GM23248 (cell line): ENCODE data around the gene HSD17B14. TPM values are rescaled to one million over a fixed set of nuclear protein-coding genes. Genes with fewer than 3 reads are reported as not detected.

ENCODE experiments used
- DNase-seq: peaks from one replicate; pipeline ENCODE4 v3.0.0-alpha.2; 2015
- H2AFZ ChIP-seq: fragments of 200-600 bp; sonication (generic); 2 replicates; pipeline ENCODE4 v1.6.1; 2016; ENCODE audit warnings: antibody characterized with exemption
- H3F3A ChIP-seq: fragments of 200-600 bp; sonication (generic); 2 replicates; pipeline ENCODE4 v1.6.1; 2016; ENCODE audit warnings: mild to moderate bottlenecking, antibody characterized with exemption, mixed run types; ENCODE audit not compliant: insufficient read depth
- H3K27ac ChIP-seq: fragments of 200-600 bp; sonication (generic); 2 replicates; pipeline ENCODE4 v1.5.1; 2016; ENCODE audit warnings: mild to moderate bottlenecking
- H3K27me3 ChIP-seq: fragments of 200-600 bp; sonication (generic); replicated peaks from 2 replicates; pipeline ENCODE4 v1.6.1; 2016; ENCODE audit warnings: mild to moderate bottlenecking; ENCODE audit not compliant: insufficient read depth
- H3K36me3 ChIP-seq: fragments of 200-600 bp; sonication (generic); 2 replicates; pipeline ENCODE4 v1.6.1; 2016; ENCODE audit warnings: low read depth, mild to moderate bottlenecking
- H3K4me1 ChIP-seq: fragments of 200-600 bp; sonication (generic); 2 replicates; pipeline ENCODE4 v1.6.1; 2016; ENCODE audit warnings: mild to moderate bottlenecking; ENCODE audit not compliant: insufficient read depth
- H3K4me2 ChIP-seq: fragments of 200-600 bp; sonication (generic); one replicate; pipeline ENCODE4 v1.6.1; 2016; ENCODE audit warnings: mild to moderate bottlenecking; ENCODE audit not compliant: unreplicated experiment
- H3K4me3 ChIP-seq: fragments of 200-600 bp; sonication (generic); 2 replicates; pipeline ENCODE4 v1.5.1; 2016; ENCODE audit warnings: mild to moderate bottlenecking
- H3K79me2 ChIP-seq: fragments of 200-600 bp; sonication (generic); 2 replicates; pipeline ENCODE4 v1.6.1; 2016; ENCODE audit warnings: mild to moderate bottlenecking; ENCODE audit not compliant: insufficient read depth
- H3K9ac ChIP-seq: fragments of 200-600 bp; sonication (generic); 2 replicates; pipeline ENCODE4 v1.6.1; 2016; ENCODE audit warnings: mild to moderate bottlenecking
- H3K9me2 ChIP-seq: fragments of 200-600 bp; sonication (generic); 2 replicates; pipeline ENCODE4 v1.6.1; 2016; ENCODE audit warnings: mixed run types, mild to moderate bottlenecking, moderate library complexity; ENCODE audit not compliant: insufficient read depth
- H3K9me3 ChIP-seq: fragments of 200-600 bp; sonication (generic); one replicate; pipeline ENCODE4 v1.6.1; 2017; ENCODE audit warnings: low read depth
- H4K20me1 ChIP-seq: fragments of 200-600 bp; sonication (generic); 2 replicates; pipeline ENCODE4 v1.6.0; 2016; ENCODE audit not compliant: insufficient read depth
- EZH2 ChIP-seq: fragments of 200-600 bp; sonication (generic); IDR thresholded peaks from 2 replicates; pipeline ENCODE4 v1.6.1; 2018; ENCODE audit warnings: antibody characterized with exemption, mild to moderate bottlenecking; ENCODE audit not compliant: insufficient read depth, poor library complexity, severe bottlenecking
- EZH2phosphoT487 ChIP-seq: fragments of 200-600 bp; sonication (generic); IDR thresholded peaks from 2 replicates; pipeline ENCODE4 v1.6.1; 2018; ENCODE audit warnings: antibody characterized with exemption, moderate library complexity, mild to moderate bottlenecking, low read depth; ENCODE audit not compliant: insufficient read depth
- WGBS, 2 experiments: methylation state at CpG; one replicate each; pipeline ENCODE4 v1.1.6; 2015 to 2017; ENCODE audit warnings: low lambda C conversion rate in 2 of 2, low coverage in 1 of 2; ENCODE audit errors: missing lambda C conversion rate in 2 of 2; 5-methylcytosine and 5-hydroxymethylcytosine counted together
- in situ Hi-C: fragments of 300-500 bp; cut with MboI; formaldehyde crosslinking; loops from 2 replicates; pipeline ENCODE4 v1.15.0; 2020
- polyA plus RNA-seq: library from polyadenylated mRNA; unstranded; fragments of >200 nt; fragmentation: Nextera tagmentation; extraction: Ambion mirVana; gene quantifications from 2 replicates; pipeline ENCODE4 v1.2.1, GENCODE V29; 2016
- total RNA-seq: library from RNA; depleted of rRNA; stranded (reverse); fragments of >200 nt; shearing (Covaris generic); gene quantifications from 2 replicates; pipeline ENCODE4 v1.2.3, GENCODE V29; 2014

HSD17B14 gene
- total and polyA plus RNA-seq, 2 experiments from 2014 or later, result 2.6 to 4.4 TPM

DNA sequence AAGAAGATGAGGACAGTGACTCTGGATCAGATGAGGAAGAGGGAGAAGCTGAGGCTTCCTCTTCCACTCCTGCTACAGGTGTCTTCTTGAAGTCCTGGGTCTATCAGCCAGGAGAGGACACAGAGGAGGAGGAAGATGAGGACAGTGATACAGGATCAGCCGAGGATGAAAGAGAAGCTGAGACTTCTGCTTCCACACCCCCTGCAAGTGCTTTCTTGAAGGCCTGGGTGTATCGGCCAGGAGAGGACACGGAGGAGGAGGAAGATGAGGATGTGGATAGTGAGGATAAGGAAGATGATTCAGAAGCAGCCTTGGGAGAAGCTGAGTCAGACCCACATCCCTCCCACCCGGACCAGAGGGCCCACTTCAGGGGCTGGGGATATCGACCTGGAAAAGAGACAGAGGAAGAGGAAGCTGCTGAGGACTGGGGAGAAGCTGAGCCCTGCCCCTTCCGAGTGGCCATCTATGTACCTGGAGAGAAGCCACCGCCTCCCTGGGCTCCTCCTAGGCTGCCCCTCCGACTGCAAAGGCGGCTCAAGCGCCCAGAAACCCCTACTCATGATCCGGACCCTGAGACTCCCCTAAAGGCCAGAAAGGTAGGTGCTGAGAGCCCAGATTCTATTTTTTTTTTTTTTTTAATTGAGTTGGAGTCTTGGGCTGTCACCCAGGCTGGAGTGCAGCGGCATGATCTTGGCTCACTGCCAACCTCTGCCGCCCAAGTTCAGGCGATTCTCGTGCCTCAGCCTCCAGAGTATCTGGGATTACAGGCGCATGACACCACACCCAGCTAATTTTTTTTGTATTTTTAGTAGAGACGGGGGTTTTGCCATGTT, 38.2 kb upstream of the HSD17B14 start:
- Histone ChIP-seq H3K9ac (peak overlapping the region; percentile 100), H4K20me1 (peaks cover 5% of the 10 kb centered on the region; the same call in 1 of the 2 replicates), H3K79me2 (peaks cover 55% of the 10 kb centered on the region), H3F3A (peaks cover 55% of the 10 kb centered on the region), H3K4me2 (peak overlapping the region; percentile 96), H3K9me3 (no peaks in the 10 kb centered on the region), H3K27ac (peak overlapping the region; percentile 100), H3K4me3 (peak overlapping the region; percentile 94), H3K36me3 (peaks cover 42% of the 10 kb centered on the region), H3K27me3 (no peaks in the 10 kb centered on the region), H3K4me1 (peaks cover 14% of the 10 kb centered on the region), H2AFZ (no peak overlapping the region), H3K9me2 (no peaks in the 10 kb centered on the region)
- in situ Hi-C loops, result no loop called here
- WGBS, 2 experiments, result 1 to 4% methylated on average over 17 of the region's 17 CpGs
- TF ChIP-seq EZH2, result no peak
- TF ChIP-seq EZH2phosphoT487, result no peak
- DNase-seq, result peak; percentile 82

DNA sequence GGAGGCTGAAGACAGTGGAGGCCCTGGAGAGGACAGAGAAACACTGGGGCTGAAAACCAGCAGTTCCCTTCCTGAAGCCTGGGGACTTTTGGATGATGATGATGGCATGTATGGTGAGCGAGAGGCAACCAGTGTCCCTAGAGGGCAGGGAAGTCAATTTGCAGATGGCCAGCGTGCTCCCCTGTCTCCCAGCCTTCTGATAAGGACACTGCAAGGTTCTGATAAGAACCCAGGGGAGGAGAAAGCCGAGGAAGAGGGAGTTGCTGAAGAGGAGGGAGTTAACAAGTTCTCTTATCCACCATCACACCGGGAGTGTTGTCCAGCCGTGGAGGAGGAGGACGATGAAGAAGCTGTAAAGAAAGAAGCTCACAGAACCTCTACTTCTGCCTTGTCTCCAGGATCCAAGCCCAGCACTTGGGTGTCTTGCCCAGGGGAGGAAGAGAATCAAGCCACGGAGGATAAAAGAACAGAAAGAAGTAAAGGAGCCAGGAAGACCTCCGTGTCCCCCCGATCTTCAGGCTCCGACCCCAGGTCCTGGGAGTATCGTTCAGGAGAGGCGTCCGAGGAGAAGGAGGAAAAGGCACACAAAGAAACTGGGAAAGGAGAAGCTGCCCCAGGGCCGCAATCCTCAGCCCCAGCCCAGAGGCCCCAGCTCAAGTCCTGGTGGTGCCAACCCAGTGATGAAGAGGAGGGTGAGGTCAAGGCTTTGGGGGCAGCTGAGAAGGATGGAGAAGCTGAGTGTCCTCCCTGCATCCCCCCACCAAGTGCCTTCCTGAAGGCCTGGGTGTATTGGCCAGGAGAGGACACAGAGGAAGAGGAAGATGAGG, 37.4 kb upstream of the HSD17B14 start:
- H3K9me3 ChIP-seq, result no peaks in the 10 kb centered on the region
- H3K36me3 ChIP-seq, result peaks cover 42% of the 10 kb centered on the region
- peak overlapping the region; percentile 94 for H3K4me3 ChIP-seq
- WGBS, 2 experiments, result 1 to 2% methylated on average over 14 of the region's 14 CpGs
- in situ Hi-C loops, result no loop called here
- no peak for TF ChIP-seq EZH2phosphoT487
- TF ChIP-seq EZH2, result no peak
- peaks cover 50% of the 10 kb centered on the region for H3F3A ChIP-seq
- H3K79me2 ChIP-seq, result peaks cover 55% of the 10 kb centered on the region
- peaks cover 16% of the 10 kb centered on the region for H3K4me1 ChIP-seq
- H3K27me3 ChIP-seq, result no peaks in the 10 kb centered on the region
- peak overlapping the region; percentile 100 for H3K9ac ChIP-seq
- peak overlapping the region; percentile 100 for H3K27ac ChIP-seq
- DNase-seq, result peak; percentile 37
- H2AFZ ChIP-seq, result no peak overlapping the region
- no peaks in the 10 kb centered on the region for H3K9me2 ChIP-seq
- H4K20me1 ChIP-seq, result peaks cover 5% of the 10 kb centered on the region; the same call in 1 of the 2 replicates
- peak overlapping the region; percentile 96 for H3K4me2 ChIP-seq

DNA sequence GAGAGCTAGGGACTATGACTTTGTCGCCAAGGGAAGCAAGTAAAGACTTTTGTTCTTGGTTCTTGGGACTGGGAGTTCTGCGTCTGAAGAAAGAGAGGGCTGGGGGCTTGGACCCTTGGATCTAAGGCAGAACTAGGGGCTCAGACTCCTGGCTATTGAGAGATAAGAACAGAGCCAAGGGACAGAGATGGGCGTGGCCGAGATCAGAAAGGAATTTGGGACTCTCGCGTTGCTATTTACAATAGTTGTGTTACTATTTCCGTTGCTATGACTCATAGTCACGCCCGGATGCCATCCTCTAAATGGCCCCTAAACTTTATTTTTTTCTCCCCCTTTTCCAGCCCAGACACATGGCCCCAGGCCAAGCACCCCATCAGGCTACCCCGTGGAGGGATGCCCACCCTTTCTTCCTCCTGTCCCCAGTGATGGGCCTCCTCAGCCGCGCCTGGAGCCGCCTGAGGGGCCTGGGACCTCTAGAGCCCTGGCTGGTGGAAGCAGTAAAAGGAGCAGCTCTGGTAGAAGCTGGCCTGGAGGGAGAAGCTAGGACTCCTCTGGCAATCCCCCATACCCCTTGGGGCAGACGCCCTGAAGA, 36.7 kb upstream of the HSD17B14 start:
- H3K4me1 ChIP-seq, result peaks cover 19% of the 10 kb centered on the region
- H3K4me3 ChIP-seq, result peak overlapping the region; percentile 94
- peaks cover 55% of the 10 kb centered on the region for H3K79me2 ChIP-seq
- H3F3A ChIP-seq, result peaks cover 43% of the 10 kb centered on the region
- 1% methylated on average over 14 of the region's 14 CpGs for WGBS, 2 experiments
- H3K27ac ChIP-seq, result peak overlapping the region; percentile 100
- no peak overlapping the region for H2AFZ ChIP-seq
- H3K36me3 ChIP-seq, result peaks cover 42% of the 10 kb centered on the region
- peak overlapping the region; percentile 100 for H3K9ac ChIP-seq
- H4K20me1 ChIP-seq, result peaks cover 5% of the 10 kb centered on the region; the same call in 1 of the 2 replicates
- H3K4me2 ChIP-seq, result peak overlapping the region; percentile 96
- H3K27me3 ChIP-seq, result no peaks in the 10 kb centered on the region
- H3K9me2 ChIP-seq, result no peaks in the 10 kb centered on the region
- in situ Hi-C loops, result no loop called here
- TF ChIP-seq EZH2phosphoT487, result no peak
- TF ChIP-seq EZH2, result no peak
- H3K9me3 ChIP-seq, result no peaks in the 10 kb centered on the region
- DNase-seq, result peak; percentile 98
